GM19035 (cell line): ENCODE measurements around the gene MEG3.

Experiments
- ATAC-seq: cut with Tn5 transposase; IDR thresholded peaks from one replicate; pipeline ENCODE4 v1.9.1; 2021; ENCODE audit not compliant: unreplicated experiment

The MEG3 gene

GRCh38 chr14:100879194-100879593, 53.3 kb downstream of the MEG3 start:
- ATAC-seq = no peak

- no peak for ATAC-seq
Measured at GRCh38 chr14:100879782-100880181, 53.9 kb downstream of the MEG3 start.

- ATAC-seq = no peak
Measured at GRCh38 chr14:100880271-100881101, 54.6 kb downstream of the MEG3 start.

- no peak for ATAC-seq
Measured at GRCh38 chr14:100881211-100882025, 55.5 kb downstream of the MEG3 start.

- ATAC-seq = no peak
Measured at GRCh38 chr14:100882026-100882967, 56.4 kb downstream of the MEG3 start.

GRCh38 chr14:100882991-100883788, 57.3 kb downstream of the MEG3 start:
- ATAC-seq = no peak

GRCh38 chr14:100883789-100884101, 57.8 kb downstream of the MEG3 start:
- ATAC-seq = no peak

GRCh38 chr14:100884456-100884855, 58.5 kb downstream of the MEG3 start:
- ATAC-seq = no peak

- no peak for ATAC-seq
Measured at GRCh38 chr14:100885196-100885595, 59.3 kb downstream of the MEG3 start.

GRCh38 chr14:100885617-100886016, 59.7 kb downstream of the MEG3 start:
- no peak for ATAC-seq

- ATAC-seq = no peak
Measured at GRCh38 chr14:100887728-100888335, 61.9 kb downstream of the MEG3 start.

GRCh38 chr14:100888789-100889315, 62.9 kb downstream of the MEG3 start:
- no peak for ATAC-seq

GRCh38 chr14:100889641-100890040, 63.7 kb downstream of the MEG3 start:
- no peak for ATAC-seq

GRCh38 chr14:100890061-100890850, 64.3 kb downstream of the MEG3 start:
- no peak for ATAC-seq

GRCh38 chr14:100891051-100891450, 65.1 kb downstream of the MEG3 start:
- no peak for ATAC-seq

- no peak for ATAC-seq
Measured at GRCh38 chr14:100891501-100892445, 65.9 kb downstream of the MEG3 start.

- no peak for ATAC-seq
Measured at GRCh38 chr14:100892496-100893227, 66.7 kb downstream of the MEG3 start.
